Mesenteric fat pad (tissue), 1 donor: Measurements from ENCODE around the gene TNIK. TPM values are rescaled to one million over a fixed set of nuclear protein-coding genes. Genes with fewer than 3 reads are reported as not detected.

Experiments
- DNase-seq: peaks from one replicate; pipeline ENCODE4 v3.0.0-alpha.2; 2020; ENCODE audit warnings: low spot score
- microRNA-seq: library from miRNA; unstranded; fragments of <30 nt; microRNA quantifications from one replicate; pipeline ENCODE4 v1.2.0, GENCODE V29; 2020; ENCODE audit warnings: borderline number of aligned reads
- total RNA-seq: library from RNA; stranded (reverse); fragmentation: NEBNext Ultra II Directional; extraction: Animal tissue kit (Norgen Biotek cat#: 25700); gene quantifications from one replicate; pipeline ENCODE4 v1.2.1, GENCODE V29; 2021
- donor health status: DM: yes; HTN: yes; CAD: no.

The TNIK gene
- total RNA-seq, 1 donor from 2014 or later: 3.7 TPM

DNA sequence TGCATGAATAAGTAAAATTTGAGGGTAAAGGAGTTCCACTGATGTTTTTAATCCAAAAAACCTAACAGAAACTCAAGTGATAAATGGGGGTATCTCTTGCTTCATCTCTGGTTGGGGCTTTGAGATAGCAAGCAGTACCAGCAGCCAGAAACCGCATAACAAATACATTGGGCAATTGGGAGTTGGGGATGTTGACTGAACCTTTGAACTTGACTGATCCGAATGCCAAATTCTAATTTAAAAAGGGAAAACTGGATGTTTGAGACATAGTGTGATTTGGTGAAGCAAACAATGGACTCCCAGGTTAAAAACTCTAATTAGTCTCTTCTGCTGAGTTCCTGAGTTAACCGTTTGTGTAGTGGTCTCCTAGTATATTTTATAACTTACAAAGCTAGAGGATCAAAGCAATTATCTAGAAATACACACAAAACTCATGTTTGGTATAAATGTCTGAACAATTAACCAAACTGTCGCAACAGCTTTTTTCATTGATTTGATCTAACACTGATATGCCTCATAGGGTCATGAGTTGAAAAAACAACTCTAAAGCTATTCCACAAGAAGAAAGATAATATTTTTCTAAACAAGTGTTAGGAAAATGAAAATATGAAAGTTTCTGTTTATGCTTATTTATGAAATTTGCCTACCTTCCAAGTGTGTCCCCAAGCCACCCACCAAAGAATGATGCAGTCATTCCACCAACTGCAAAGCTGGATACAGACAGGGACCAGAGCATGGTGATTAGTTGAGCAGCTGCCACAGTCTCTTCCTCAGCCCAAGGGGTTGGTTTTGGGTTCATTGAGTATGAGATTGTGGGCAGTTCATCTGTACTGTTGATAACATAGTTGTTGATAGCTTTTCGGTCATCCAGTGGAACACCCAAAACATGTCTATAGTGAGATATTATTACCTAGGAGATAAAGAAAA is 446.1 kb downstream of the TNIK start:
- no peak for DNase-seq

DNA sequence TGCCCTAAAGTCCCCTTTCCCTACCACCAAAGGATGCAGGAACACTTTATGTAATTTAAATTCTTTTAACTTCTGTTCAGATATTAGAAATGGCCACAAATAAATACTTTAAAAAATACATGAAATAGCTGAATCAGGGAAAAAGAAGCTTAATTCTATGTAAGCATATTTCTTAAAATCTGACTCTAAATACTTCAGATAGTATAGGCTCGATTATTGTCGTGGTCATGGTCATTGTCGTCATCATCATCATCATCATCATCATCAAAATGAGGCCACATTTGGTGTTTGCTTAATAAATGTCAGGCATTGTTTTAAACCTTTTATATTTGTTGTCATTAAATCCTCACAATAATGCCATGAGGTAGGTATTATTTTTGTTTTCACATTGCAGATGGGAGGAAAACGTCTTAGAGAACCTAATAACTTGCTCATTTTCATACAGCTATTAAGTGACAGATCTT is 448.3 kb downstream of the TNIK start:
- DNase-seq: no peak

Small RNA genes within 50 kb of the gene (microRNA-seq; reads per million reads assigned to microRNA genes)
- not detected for gene MIR569
